Endometrial microvascular endothelial cells (primary cell): ENCODE measurements around the gene CCDC110. TPM values are rescaled to one million over a fixed set of nuclear protein-coding genes. Genes with fewer than 3 reads are reported as not detected.

Experiments
- total RNA-seq: library from RNA; depleted of rRNA; stranded (reverse); fragments of >200 nt; gene quantifications from one replicate; pipeline ENCODE4 v1.2.3, GENCODE V29; 2015; ENCODE audit errors: inconsistent ontology term

Gene CCDC110
- total RNA-seq, 1 donor from 2014 or later = not detected

Other genes starting within 250 kb of the CCDC110 start
- gene LRP2BP, start 75.8 kb downstream of the CCDC110 start, total RNA-seq = 0.28 TPM
- gene ANKRD37, start 74.9 kb downstream of the CCDC110 start, total RNA-seq = 2.0 TPM
- gene UFSP2, start 45.8 kb downstream of the CCDC110 start, total RNA-seq = 47.2 TPM
- 51.5 TPM for gene PDLIM3, start 63.8 kb upstream of the CCDC110 start, total RNA-seq